ENCODE data around the gene ZNF45.
A peak's percentile ranks its signal among the peaks of the same experiment; 100 is the strongest.
"Not testable (repeated sequence)": the region's sequence is repeated elsewhere in the genome, so short reads cannot be mapped to it uniquely, and the experiment has no call there.

Gene ZNF45

GRCh38 chr19:43934985-43935708 is at the start of gene ZNF45:
Gene ZNF45, minus strand, starts transcription at chr19:43935282. Its CDS starts 13,097 bp downstream, at chr19:43922185.
- peak; percentile 83 for DNase-seq (ENCODE audit: low read depth, low spot score)

- DNase-seq (ENCODE audit: low read depth, low spot score): no peak
Measured at GRCh38 chr19:43984687-43985000, 49.6 kb upstream of the ZNF45 start.

- peak; percentile 47 for DNase-seq (ENCODE audit: low read depth, low spot score)
Measured at GRCh38 chr19:43983912-43984686, 49.0 kb upstream of the ZNF45 start, which contains the start of gene ZNF155. Gene ZNF155, plus strand, starts transcription at chr19:43984188. Its CDS starts 4,356 bp downstream, at chr19:43988544.

GRCh38 chr19:43983544-43983911 is 48.4 kb upstream of the ZNF45 start:
- no peak for DNase-seq (ENCODE audit: low read depth, low spot score)

GRCh38 chr19:43976732-43977131 is 41.6 kb upstream of the ZNF45 start:
- DNase-seq (ENCODE audit: low read depth, low spot score): no peak

- no peak for DNase-seq (ENCODE audit: low read depth, low spot score)
Measured at GRCh38 chr19:43966079-43966694, 31.1 kb upstream of the ZNF45 start.

- no peak for DNase-seq (ENCODE audit: low read depth, low spot score)
Measured at GRCh38 chr19:43960411-43960810, 25.3 kb upstream of the ZNF45 start.

- DNase-seq (ENCODE audit: low read depth, low spot score): no peak
Measured at GRCh38 chr19:43957891-43958290, 22.8 kb upstream of the ZNF45 start.

- DNase-seq (ENCODE audit: low read depth, low spot score): no peak
Measured at GRCh38 chr19:43956827-43957226, 21.7 kb upstream of the ZNF45 start.

GRCh38 chr19:43950834-43951645 is 16.0 kb upstream of the ZNF45 start, which contains the start of gene ZNF221:
Gene ZNF221, plus strand, starts transcription at chr19:43951228. Its CDS starts 11,499 bp downstream, at chr19:43962727.
- peak; percentile 12 for DNase-seq (ENCODE audit: low read depth, low spot score)

- not testable (repeated sequence) for DNase-seq (ENCODE audit: low read depth, low spot score)
Measured at GRCh38 chr19:43949803-43950202, 14.7 kb upstream of the ZNF45 start.

- DNase-seq (ENCODE audit: low read depth, low spot score): not testable (repeated sequence)
Measured at GRCh38 chr19:43947412-43947811, 12.3 kb upstream of the ZNF45 start.

GRCh38 chr19:43941209-43941608 is 6.1 kb upstream of the ZNF45 start:
- no peak for DNase-seq (ENCODE audit: low read depth, low spot score)

GRCh38 chr19:43940719-43941118 is 5.6 kb upstream of the ZNF45 start:
- no peak for DNase-seq (ENCODE audit: low read depth, low spot score)

GRCh38 chr19:43939557-43940260 is 4.6 kb upstream of the ZNF45 start:
- no peak for DNase-seq (ENCODE audit: low read depth, low spot score)

- no peak for DNase-seq (ENCODE audit: low read depth, low spot score)
Measured at GRCh38 chr19:43936188-43936587, 1.1 kb upstream of the ZNF45 start.

- DNase-seq (ENCODE audit: low read depth, low spot score): no peak
Measured at GRCh38 chr19:43934055-43934984, 762 bp downstream of the ZNF45 start.

- DNase-seq (ENCODE audit: low read depth, low spot score): no peak
Measured at GRCh38 chr19:43928820-43929219, 6.3 kb downstream of the ZNF45 start.

GRCh38 chr19:43923875-43924274 is 11.2 kb downstream of the ZNF45 start:
- no peak for DNase-seq (ENCODE audit: low read depth, low spot score)

GRCh38 chr19:43914051-43914450 is 21.0 kb downstream of the ZNF45 start:
- DNase-seq (ENCODE audit: low read depth, low spot score): no peak
